ENCODE measurements around the gene BSCL2. TPM values are rescaled to one million over a fixed set of nuclear protein-coding genes. Genes with fewer than 3 reads are reported as not detected.
A peak's percentile ranks its signal among the peaks of the same experiment; 100 is the strongest.

BSCL2 gene
- total RNA-seq, 4 donors from 2014 or later: 25.7 to 37.8 (median 29.2) TPM

DNA sequence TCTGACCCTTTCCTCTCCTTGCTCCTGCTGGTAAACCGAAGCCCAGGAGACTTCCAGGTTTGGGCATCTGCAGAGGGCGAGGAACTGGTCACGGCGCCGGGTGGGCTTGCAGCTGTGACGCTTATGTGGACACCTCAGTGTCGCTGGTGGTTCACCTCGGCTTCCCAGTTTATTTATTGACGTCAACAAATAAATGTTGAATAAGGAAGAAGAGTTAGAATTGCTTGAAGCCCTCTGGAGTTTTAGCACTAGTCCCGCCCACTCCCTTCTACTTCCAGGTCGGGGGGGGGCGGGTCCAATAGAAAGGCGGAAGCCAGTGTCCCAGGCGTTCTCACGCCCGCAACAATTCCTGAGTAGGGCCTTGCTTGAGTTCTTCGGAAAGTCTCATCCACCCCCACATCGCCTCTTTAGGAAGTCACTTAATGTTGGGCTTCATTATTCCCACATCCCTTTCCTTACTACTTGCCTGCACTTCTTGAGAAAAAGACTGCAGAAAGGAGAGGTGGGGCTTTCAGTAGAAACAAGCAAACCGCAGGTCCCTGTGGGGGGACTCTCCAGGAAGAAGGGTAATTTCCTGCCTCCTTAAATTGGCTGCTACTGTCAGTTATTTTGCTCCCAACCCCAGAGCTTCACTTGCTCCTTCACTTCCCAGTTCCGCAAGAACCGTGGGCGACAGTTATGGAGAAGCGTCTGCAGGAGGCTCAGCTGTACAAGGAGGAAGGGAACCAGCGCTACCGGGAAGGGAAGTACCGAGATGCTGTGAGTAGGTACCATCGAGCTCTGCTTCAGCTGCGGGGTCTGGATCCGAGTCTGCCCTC lies 21.2 kb upstream of the BSCL2 start, which contains the start of gene TTC9C:
TSS of gene TTC9C (plus strand) at position 316 of the 818 bp plus-strand sequence. CDS start at position 679, 363 bp downstream.
- TF ChIP-seq EP300 (IDR thresholded peaks at IDR 0.05) (no peak), POLR2AphosphoS5 (IDR thresholded peaks at IDR 0.05) (peak; percentile 76), CTCF (IDR thresholded peaks at IDR 0.05) (no peak), POLR2A (IDR thresholded peaks at IDR 0.05) (peak; percentile 54 to 67)
- Histone ChIP-seq H3K9me3 (no peaks in the 10 kb centered on the region), H3K27ac (peak within 1 kb of the TSS; percentile 64 to 98 (median 96)), H3K27me3 (no peaks in the 10 kb centered on the region), H3K4me1 (peaks cover 0 to 72% (median 19%) of the 10 kb centered on the region in 3 donors), H3K4me3 (peak within 1 kb of the TSS; percentile 77 to 98), H3K36me3 (peaks cover 0 to 32% of the 10 kb centered on the region in 2 donors)
- WGBS, 2 donors (ENCODE audit: low coverage in 1 of 2): 0% methylated on average over 7 to 19 of the region's 29 CpGs
- peak; percentile 59 for ATAC-seq

DNA sequence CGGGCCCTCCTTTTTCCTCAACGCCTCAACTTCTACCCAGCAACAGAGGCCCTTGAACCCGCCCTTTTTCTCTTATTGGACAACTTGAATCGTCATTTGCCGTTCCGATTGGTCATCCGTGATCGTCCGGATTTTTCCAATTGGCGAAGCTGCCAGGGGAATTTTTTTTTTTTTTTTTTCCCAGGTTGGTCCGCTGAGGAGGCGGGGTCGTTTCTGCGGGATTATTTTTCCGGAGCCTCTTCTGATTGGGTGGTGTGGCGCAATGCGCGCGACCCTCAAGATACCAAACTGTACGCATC lies 20.6 kb upstream of the BSCL2 start:
- peak; percentile 84 for ATAC-seq
- no peaks in the 10 kb centered on the region for H3K27me3 ChIP-seq
- peaks cover 0 to 74% (median 19%) of the 10 kb centered on the region in 3 donors for H3K4me1 ChIP-seq
- no peak for TF ChIP-seq CTCF (IDR thresholded peaks at IDR 0.05)
- TF ChIP-seq POLR2AphosphoS5 (IDR thresholded peaks at IDR 0.05): no peak
- H3K9me3 ChIP-seq: no peaks in the 10 kb centered on the region
- peak overlapping the region; percentile 77 to 98 for H3K4me3 ChIP-seq
- WGBS, 2 donors (ENCODE audit: low coverage in 1 of 2): 0 to 1% methylated on average over 19 to 20 of the region's 20 CpGs
- peaks cover 4 to 32% of the 10 kb centered on the region in 2 donors for H3K36me3 ChIP-seq
- peak overlapping the region; percentile 64 to 98 (median 96) for H3K27ac ChIP-seq

DNA sequence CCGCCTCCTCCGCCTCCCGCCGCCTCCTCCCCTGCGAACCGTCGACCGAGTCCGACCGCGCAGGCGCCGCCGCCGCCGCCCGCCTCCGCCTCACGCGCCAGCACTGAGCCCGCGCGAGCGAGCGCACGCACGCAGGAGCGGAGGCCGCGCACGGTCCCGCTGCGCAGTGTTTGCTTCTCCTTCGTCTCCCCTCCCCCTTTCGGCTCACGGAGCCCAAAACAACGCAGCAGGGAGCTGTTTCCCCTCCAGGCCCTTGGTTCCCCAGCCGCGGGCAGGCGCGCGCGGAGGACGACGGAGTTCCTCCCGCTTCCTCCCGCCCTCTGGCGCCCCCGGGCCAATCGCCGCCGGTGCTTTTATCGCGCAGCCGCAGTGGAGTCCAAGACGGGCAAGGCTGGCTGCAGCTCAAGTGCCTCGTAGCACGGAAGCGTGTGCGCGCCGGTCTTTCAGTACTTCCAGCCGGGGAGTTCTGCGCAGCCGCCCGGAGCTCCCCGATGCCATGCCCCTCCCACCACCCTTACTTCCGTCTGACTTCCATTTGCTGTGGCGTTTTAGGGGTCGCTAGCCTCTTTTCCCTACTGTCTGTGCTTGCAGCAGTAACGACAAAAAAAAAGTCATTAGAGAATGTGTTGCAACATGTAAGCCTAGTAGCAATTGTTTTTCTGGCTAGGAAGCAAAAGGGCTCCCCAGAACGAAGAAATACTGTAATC lies 20.1 kb upstream of the BSCL2 start, which contains the start of gene HNRNPUL2:
TSS of gene HNRNPUL2 (minus strand) at position 293 of the 707 bp plus-strand sequence. CDS start 301 bp downstream, outside the sequence.
- no peaks in the 10 kb centered on the region for H3K9me3 ChIP-seq
- WGBS, 2 donors (ENCODE audit: low coverage in 1 of 2): 0% methylated on average over 10 to 11 of the region's 72 CpGs
- H3K27ac ChIP-seq: peak within 1 kb of the TSS; percentile 64 to 98 (median 96)
- peak; percentile 94 for ATAC-seq
- H3K4me3 ChIP-seq: peak within 1 kb of the TSS; percentile 77 to 98
- peaks cover 0 to 73% (median 19%) of the 10 kb centered on the region in 3 donors for H3K4me1 ChIP-seq
- TF ChIP-seq POLR2AphosphoS5 (IDR thresholded peaks at IDR 0.05) (peak; percentile 91), CTCF (IDR thresholded peaks at IDR 0.05) (peak in 1 of 4 experiments; percentile 3), EP300 (IDR thresholded peaks at IDR 0.05) (no peak), POLR2A (IDR thresholded peaks at IDR 0.05) (peak; percentile 92 to 96)
- H3K27me3 ChIP-seq: no peaks in the 10 kb centered on the region
- peaks cover 4 to 34% of the 10 kb centered on the region in 2 donors for H3K36me3 ChIP-seq

- H3K27me3 ChIP-seq: no peaks in the 10 kb centered on the region
- H3K4me3 ChIP-seq: peak overlapping the region; percentile 77 to 98
- 0% methylated on average over 9 of the region's 37 CpGs; no CpG with 5 or more reads in 1 of the 2 donors for WGBS, 2 donors (ENCODE audit: low coverage in 1 of 2)
- H3K27ac ChIP-seq: peak overlapping the region; percentile 64 to 98 (median 96)
- peaks cover 5 to 34% of the 10 kb centered on the region in 2 donors for H3K36me3 ChIP-seq
- H3K4me1 ChIP-seq: peaks cover 0 to 73% (median 19%) of the 10 kb centered on the region in 3 donors
- TF ChIP-seq POLR2A (IDR thresholded peaks at IDR 0.05): no peak
- peak in 1 of 4 experiments; percentile 2 for TF ChIP-seq CTCF (IDR thresholded peaks at IDR 0.05)
- peak; percentile 2 for ATAC-seq
- no peaks in the 10 kb centered on the region for H3K9me3 ChIP-seq
Observed at GRCh38 chr11:62726915-62727164, 19.6 kb upstream of the BSCL2 start.

All from gastroesophageal sphincter (tissue), 4 donors.